Lower leg skin (tissue), 3 donors: ENCODE results near the gene KCNT1.

Experiments
- POLR2A ChIP-seq, 2 donors: fragments of 450-650 bp; IDR thresholded peaks; one replicate each; pipeline ENCODE4 v1.6.1; 2016 to 2017; ENCODE audit warnings: antibody characterized with exemption in 2 of 2, mild to moderate bottlenecking in 1 of 2, moderate library complexity in 1 of 2
- TF ChIP-seq, protein P1 (sequence below), 3 donors: fragments of 450-650 bp; IDR thresholded peaks; one replicate each; pipeline ENCODE4 v1.5.1; 2016; ENCODE audit warnings: antibody characterized with exemption in 3 of 3, mild to moderate bottlenecking in 3 of 3, moderate library complexity in 2 of 3

DNA sequence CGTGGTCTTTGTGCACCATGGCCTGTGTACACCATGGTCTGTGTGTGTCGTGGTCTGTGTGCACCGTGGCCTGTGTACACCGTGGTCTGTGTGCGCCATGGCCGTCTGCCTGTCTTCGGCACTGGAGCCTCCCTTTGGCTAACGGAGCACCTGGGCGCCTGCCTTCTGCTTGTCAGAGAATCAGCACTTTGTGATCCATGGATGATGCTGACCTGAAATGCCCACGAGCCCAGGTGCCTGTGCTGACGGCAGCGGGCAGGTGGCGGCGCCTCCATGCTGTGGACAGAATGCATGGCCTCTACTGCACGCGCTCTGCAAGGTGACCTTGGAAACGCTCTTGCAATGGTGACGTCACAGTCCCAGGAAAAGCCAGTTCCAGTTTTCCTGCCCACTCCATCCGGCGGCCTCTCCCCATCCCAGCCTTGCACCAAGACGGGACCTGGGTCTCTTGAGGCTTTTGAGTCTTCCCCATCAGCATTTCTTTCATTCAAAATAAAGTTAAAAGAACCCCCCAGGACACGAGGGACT, 24.3 kb upstream of the KCNT1 start:
- TF ChIP-seq, protein P1, sequence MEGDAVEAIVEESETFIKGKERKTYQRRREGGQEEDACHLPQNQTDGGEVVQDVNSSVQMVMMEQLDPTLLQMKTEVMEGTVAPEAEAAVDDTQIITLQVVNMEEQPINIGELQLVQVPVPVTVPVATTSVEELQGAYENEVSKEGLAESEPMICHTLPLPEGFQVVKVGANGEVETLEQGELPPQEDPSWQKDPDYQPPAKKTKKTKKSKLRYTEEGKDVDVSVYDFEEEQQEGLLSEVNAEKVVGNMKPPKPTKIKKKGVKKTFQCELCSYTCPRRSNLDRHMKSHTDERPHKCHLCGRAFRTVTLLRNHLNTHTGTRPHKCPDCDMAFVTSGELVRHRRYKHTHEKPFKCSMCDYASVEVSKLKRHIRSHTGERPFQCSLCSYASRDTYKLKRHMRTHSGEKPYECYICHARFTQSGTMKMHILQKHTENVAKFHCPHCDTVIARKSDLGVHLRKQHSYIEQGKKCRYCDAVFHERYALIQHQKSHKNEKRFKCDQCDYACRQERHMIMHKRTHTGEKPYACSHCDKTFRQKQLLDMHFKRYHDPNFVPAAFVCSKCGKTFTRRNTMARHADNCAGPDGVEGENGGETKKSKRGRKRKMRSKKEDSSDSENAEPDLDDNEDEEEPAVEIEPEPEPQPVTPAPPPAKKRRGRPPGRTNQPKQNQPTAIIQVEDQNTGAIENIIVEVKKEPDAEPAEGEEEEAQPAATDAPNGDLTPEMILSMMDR (IDR thresholded peaks at IDR 0.05) = no peak
- no peak for TF ChIP-seq POLR2A (IDR thresholded peaks at IDR 0.05)
